GM12872 (cell line): ENCODE results near the gene PUS10.

Experiments
- TF ChIP-seq, protein P1 (sequence below): IDR thresholded peaks from 3 replicates; pipeline ENCODE4 v1.5.1; 2011; ENCODE audit warnings: low read depth, mild to moderate bottlenecking, low read length, moderate library complexity; ENCODE audit not compliant: insufficient read depth

PUS10 gene

DNA sequence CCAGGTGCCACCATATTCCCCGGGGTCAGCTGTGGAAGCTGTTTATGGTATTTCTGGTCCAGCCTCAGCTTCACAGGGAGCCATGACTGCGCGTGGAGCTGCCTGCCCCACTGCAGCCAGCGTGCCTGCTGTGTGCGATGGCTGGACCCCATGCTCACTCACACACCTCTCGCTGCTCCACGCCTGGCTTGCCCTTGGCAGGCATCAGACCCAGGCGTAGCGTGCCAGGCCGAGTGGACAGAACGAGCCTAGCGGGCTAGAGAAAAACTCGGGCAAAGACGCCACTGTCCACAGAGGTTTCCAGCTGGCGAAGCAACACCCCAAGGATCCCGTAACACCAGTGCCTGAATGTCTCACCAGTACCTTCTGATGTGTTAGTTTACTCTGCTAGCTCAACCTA lies 43.4 kb downstream of the PUS10 start:
- TF ChIP-seq, protein P1, sequence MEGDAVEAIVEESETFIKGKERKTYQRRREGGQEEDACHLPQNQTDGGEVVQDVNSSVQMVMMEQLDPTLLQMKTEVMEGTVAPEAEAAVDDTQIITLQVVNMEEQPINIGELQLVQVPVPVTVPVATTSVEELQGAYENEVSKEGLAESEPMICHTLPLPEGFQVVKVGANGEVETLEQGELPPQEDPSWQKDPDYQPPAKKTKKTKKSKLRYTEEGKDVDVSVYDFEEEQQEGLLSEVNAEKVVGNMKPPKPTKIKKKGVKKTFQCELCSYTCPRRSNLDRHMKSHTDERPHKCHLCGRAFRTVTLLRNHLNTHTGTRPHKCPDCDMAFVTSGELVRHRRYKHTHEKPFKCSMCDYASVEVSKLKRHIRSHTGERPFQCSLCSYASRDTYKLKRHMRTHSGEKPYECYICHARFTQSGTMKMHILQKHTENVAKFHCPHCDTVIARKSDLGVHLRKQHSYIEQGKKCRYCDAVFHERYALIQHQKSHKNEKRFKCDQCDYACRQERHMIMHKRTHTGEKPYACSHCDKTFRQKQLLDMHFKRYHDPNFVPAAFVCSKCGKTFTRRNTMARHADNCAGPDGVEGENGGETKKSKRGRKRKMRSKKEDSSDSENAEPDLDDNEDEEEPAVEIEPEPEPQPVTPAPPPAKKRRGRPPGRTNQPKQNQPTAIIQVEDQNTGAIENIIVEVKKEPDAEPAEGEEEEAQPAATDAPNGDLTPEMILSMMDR: no peak

DNA sequence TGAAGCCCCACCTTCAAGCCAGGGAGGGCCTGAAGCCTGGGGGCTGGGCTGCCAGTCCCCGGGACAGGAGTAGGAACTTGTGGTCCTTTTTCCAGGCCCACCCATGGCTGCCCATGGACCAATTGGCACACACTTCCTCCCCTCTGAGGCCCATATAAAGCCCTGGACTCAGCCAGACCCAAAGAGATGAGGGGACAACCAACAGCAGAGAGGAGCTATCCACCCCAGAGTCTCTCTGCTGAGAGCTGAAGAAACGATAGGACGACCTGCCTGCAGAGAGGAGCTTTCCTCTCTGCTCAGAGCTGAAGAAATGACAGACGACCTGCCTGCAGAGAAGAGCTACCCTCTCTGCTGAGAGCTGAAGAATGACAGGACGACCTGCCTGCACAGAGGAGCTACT lies 44.4 kb downstream of the PUS10 start:
- TF ChIP-seq, protein P1: no peak

DNA sequence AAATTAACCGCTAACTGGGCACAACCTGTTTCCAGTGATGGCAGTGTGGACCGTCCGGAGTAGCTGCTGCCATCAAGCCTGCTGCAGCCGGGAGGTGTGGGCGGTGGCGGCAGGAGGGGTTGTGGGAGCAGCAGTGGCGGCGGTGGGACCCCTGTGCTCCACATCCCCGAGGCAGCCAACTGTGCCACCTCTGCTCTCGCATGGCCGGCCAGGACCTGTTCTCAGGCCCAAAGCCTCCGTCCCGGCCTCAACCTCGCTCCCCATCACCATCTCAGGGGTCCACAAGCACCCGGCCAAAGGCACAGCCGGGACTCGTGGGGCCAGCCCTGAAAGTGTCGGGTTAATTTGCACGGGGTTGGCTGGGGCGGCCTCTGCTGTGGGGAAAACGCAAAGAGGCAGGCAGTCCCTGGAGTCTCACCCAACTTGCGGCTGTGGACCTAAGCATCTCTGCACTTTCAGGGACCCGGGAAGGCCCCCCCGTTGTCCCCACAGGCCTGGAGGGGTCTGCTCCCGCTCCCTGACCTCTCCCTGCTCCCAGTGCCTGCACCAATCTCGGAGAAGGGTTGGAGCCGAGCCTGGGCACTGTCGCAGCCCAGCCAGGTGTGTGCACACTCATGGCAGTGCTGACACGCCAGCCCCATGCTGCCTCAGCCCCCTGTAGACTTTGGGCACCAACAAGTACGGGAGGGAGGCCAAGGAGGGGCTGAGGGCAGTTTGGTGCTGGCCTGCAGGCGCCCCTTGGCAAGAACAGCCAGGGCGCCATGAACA lies 45.0 kb downstream of the PUS10 start:
- TF ChIP-seq, protein P1: no peak

DNA sequence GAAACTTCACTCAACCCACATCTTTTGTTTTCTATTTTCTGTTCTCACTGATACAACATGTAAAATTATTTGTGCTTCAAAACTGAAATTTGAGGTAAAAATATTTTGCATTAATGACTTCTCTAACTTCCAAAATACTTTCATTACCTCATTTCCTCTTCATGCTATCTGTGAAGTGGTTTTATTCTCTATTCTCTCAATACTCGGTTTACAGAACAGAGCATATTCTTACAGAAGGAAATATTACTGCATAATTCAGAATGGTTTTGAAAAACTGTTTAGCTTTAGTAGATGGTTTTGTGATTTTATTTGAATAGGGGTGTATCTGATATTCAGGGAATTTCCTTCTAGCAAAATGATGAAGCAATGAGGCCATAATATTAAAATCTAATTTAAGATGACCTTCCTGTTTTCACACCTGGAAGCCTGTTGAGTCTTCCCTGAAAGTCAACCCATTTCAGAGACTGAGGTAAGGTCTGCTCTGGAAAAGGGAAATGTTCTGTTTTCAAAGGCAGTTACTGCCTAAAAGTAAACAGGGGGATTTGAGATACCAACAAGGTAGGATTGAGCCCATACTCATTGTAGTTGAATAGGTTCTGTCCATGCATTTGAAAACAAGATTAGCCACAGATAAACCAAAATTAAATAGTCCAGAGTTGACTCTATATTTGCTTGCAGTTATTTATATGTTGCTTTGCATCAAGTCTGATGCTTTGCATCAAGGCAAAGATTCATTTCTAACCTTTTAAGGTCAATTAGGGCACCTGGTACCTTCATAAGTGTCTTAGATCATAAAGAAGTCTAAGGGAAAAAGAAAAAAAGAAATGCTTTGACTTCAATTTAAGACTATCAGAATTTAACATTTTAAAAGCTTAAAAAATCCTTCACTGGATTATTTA lies 51.3 kb downstream of the PUS10 start:
- TF ChIP-seq, protein P1: no peak

DNA sequence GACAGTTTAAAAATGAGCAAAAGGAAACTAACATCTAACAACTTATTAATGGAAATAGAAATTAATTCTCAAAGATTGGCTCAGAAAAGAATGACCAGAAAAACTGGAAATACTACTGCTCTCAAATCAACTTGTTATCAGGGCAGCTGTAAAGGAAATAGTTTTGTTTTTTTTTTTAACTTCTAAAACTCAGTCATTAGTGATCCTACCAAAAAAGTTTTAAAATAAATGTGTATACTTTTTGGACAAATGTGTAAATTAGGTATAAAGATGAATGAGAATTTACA lies 52.6 kb downstream of the PUS10 start:
- TF ChIP-seq, protein P1: no peak

DNA sequence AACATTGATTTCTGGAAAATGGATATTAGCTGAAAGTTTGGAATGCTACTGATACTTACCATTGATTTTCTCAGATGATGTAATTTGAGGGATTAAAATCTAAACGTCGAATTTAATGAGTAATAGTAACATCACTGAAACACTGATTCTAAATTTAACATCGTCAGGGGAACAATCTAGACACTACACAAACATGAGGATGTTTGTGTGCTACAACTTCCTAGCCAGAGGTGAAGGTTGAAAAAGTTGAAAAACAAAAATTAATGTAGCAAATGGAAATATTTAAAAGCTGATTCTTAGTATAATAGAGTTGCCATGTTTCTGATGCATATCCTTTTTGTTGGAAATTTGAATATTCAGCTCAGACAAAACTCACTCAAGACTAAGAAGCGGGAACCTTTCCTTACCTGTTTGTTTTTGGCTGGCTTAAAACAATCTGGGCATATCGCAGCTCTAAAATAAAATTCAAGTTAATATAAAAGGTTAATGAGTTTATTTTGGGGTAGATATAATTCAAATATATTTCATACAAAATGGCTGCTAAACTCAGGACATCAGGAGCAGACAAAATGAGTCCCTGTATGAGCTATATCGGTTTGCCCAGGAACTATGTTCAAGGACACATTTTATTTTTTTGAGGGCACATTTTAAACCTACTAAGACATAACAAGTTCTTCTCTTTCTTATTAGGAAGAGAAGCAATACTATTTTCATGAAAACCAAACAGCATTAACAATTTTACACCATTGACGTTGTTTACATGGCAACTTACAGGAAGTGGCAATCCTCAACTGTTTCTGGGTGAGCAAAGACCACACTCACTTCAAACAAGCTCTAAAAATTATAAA lies 53.2 kb downstream of the PUS10 start:
- TF ChIP-seq, protein P1: no peak

DNA sequence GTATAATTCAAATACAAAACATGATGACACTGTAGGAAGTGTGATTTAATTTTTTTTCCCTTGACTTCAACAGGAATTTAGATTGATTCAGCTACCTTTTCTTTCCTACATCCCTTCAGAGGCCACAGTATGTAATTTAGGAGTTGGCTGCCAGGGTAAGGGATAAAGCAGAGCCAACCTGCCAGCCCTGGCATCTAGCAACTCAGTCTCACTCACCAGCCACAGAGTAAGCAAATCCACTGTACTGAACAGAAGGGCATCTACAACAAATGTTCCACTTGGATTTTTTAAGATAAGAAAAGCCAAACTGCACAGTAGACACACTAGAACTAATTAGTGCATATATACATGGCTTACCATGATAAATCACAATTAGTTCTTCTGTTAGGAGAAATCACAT lies 54.9 kb downstream of the PUS10 start:
- TF ChIP-seq, protein P1: no peak
